NCI-H510A treated with DMSO at 0.1 percent for 48 hours (cell line): ENCODE results near the gene PTCRA.
"Not testable (repeated sequence)": the region's sequence is repeated elsewhere in the genome, so short reads cannot be mapped to it uniquely, and the experiment has no call there.

ENCODE experiments used
- DNase-seq: peaks from one replicate; lab custom pipeline; 2025; lab: John Stamatoyannopoulos, UW

The PTCRA gene

GRCh38 chr6:42915732-42916131 lies at the start of gene PTCRA:
TSS of gene PTCRA (plus strand) at chr6:42916053. CDS start at chr6:42916070, 17 bp downstream.
- DNase-seq: no peak

GRCh38 chr6:42870145-42870936 lies 45.5 kb upstream of the PTCRA start:
- DNase-seq: no peak

GRCh38 chr6:42871711-42872110 lies 44.1 kb upstream of the PTCRA start:
- DNase-seq: no peak

- DNase-seq: no peak
Observed at GRCh38 chr6:42873313-42873712, 42.5 kb upstream of the PTCRA start.

GRCh38 chr6:42877695-42878094 lies 38.2 kb upstream of the PTCRA start:
- DNase-seq: no peak

GRCh38 chr6:42879372-42880239 lies 36.2 kb upstream of the PTCRA start, which contains the start of gene RPL7L1:
TSS of gene RPL7L1 (plus strand) at chr6:42879616. CDS start at chr6:42879911, 295 bp downstream.
- peak; percentile 96 for DNase-seq

- DNase-seq: not testable (repeated sequence)
Observed at GRCh38 chr6:42880240-42880817, 35.5 kb upstream of the PTCRA start.

GRCh38 chr6:42880871-42881270 lies 35.0 kb upstream of the PTCRA start:
- not testable (repeated sequence) for DNase-seq

- DNase-seq: no peak
Observed at GRCh38 chr6:42885702-42886101, 30.2 kb upstream of the PTCRA start.

GRCh38 chr6:42888201-42888600 lies 27.7 kb upstream of the PTCRA start:
- DNase-seq: not testable (repeated sequence)

GRCh38 chr6:42889815-42890214 lies 26.0 kb upstream of the PTCRA start:
- peak; percentile 58 for DNase-seq

- peak; percentile 97 for DNase-seq
Observed at GRCh38 chr6:42890311-42891198, 25.3 kb upstream of the PTCRA start.

- DNase-seq: no peak
Observed at GRCh38 chr6:42891199-42891722, 24.6 kb upstream of the PTCRA start.

- DNase-seq: not testable (repeated sequence)
Observed at GRCh38 chr6:42894041-42894828, 21.6 kb upstream of the PTCRA start.

- no peak for DNase-seq
Observed at GRCh38 chr6:42896178-42896719, 19.6 kb upstream of the PTCRA start.

- peak; percentile 85 for DNase-seq
Observed at GRCh38 chr6:42898891-42899361, 16.9 kb upstream of the PTCRA start.

GRCh38 chr6:42899871-42900270 lies 16.0 kb upstream of the PTCRA start:
- DNase-seq: no peak

GRCh38 chr6:42901538-42901957 lies 14.3 kb upstream of the PTCRA start:
- DNase-seq: peak; percentile 97

GRCh38 chr6:42902429-42903263 lies 13.2 kb upstream of the PTCRA start:
- DNase-seq: not testable (repeated sequence)
